SK-N-SH (cell line): ENCODE data around the gene ADAM11. TPM values are rescaled to one million over a fixed set of nuclear protein-coding genes. Genes with fewer than 3 reads are reported as not detected.
"Not testable (repeated sequence)": the region's sequence is repeated elsewhere in the genome, so short reads cannot be mapped to it uniquely, and the experiment has no call there.

Source experiments
- CTCF ChIA-PET: fragments of 300-600, 350-600 bp; formaldehyde crosslinking; extraction: SDS; loops from one replicate; lab custom pipeline; 2021; lab: Yijun Ruan, JAX
- POLR2A ChIA-PET: fragments of 350-600 bp; sonication (Branson Sonifier 250); formaldehyde crosslinking; extraction: SDS; loops from one replicate; lab custom pipeline; 2020; ENCODE audit warnings: antibody characterized with exemption, inconsistent platforms; lab: Yijun Ruan, JAX
- DNase-seq: peaks from one replicate; pipeline ENCODE4 v3.0.0; 2012
- H2AFZ ChIP-seq: fragments of 200-600 bp; sonication (generic); 2 replicates; pipeline ENCODE4 v1.8.1; 2016; ENCODE audit warnings: antibody characterized with exemption, mild to moderate bottlenecking, low read depth
- H3F3A ChIP-seq: fragments of 200-600 bp; sonication (generic); replicated peaks from 2 replicates; pipeline ENCODE3; 2016; ENCODE audit warnings: antibody characterized with exemption, mild to moderate bottlenecking; ENCODE audit not compliant: insufficient read depth
- H3K27ac ChIP-seq, 2 experiments: fragments of 200-500 bp in 1 of 2; fragments of 200-600 bp in 1 of 2; sonication (Bioruptor generic) in 1 of 2; sonication (generic), shearing (Covaris generic) in 1 of 2; 2 replicates each; pipeline versions ENCODE4 v1.5.1 to v1.6.1; 2014 to 2016; ENCODE audit warnings: low read depth in 2 of 2, inconsistent platforms in 1 of 2, low read length in 1 of 2, mild to moderate bottlenecking in 1 of 2, mixed read lengths in 1 of 2
- H3K27me3 ChIP-seq: fragments of 200-600 bp; sonication (generic), shearing (Covaris generic); 2 replicates; pipeline ENCODE4 v1.6.1; 2016; ENCODE audit warnings: mixed run types; ENCODE audit not compliant: insufficient read depth
- H3K36me3 ChIP-seq, 2 experiments: fragments of 200-500 bp in 1 of 2; fragments of 200-600 bp in 1 of 2; sonication (Bioruptor generic) in 1 of 2; sonication (generic) in 1 of 2; replicated peaks in 1 of 2; 2 replicates each; pipeline versions ENCODE3 to v1.5.1; 2014 to 2016; ENCODE audit warnings: low read length in 1 of 2, mild to moderate bottlenecking in 1 of 2; ENCODE audit not compliant: insufficient read depth in 2 of 2, control insufficient read depth in 1 of 2
- H3K4me1 ChIP-seq, 2 experiments: fragments of 200-500 bp in 1 of 2; fragments of 200-600 bp in 1 of 2; sonication (Bioruptor generic) in 1 of 2; sonication (generic), shearing (Covaris generic) in 1 of 2; 2 replicates each; pipeline versions ENCODE4 v1.5.1 to v1.6.1; 2014 to 2016; ENCODE audit warnings: low read depth in 1 of 2, low read length in 1 of 2, mixed run types in 1 of 2; ENCODE audit not compliant: insufficient read depth in 2 of 2, control insufficient read depth in 1 of 2
- H3K4me2 ChIP-seq: fragments of 200-600 bp; sonication (generic), shearing (Covaris generic); 2 replicates; pipeline ENCODE4 v1.6.1; 2017; ENCODE audit warnings: mixed run types
- H3K4me3 ChIP-seq, 2 experiments: fragments of 200-500 bp in 1 of 2; fragments of 200-600 bp in 1 of 2; sonication (Bioruptor generic) in 1 of 2; sonication (generic), shearing (Covaris generic) in 1 of 2; 2 replicates each; pipeline versions ENCODE4 v1.5.1 to v1.8.1; 2014 to 2016; ENCODE audit warnings: low read depth in 2 of 2, inconsistent platforms in 1 of 2, low read length in 1 of 2, mild to moderate bottlenecking in 1 of 2, mixed read lengths in 1 of 2, moderate library complexity in 1 of 2
- H3K79me2 ChIP-seq: fragments of 200-600 bp; sonication (generic); 2 replicates; pipeline ENCODE4 v1.8.1; 2017; ENCODE audit warnings: mild to moderate bottlenecking; ENCODE audit not compliant: insufficient read depth
- H3K9ac ChIP-seq: fragments of 200-600 bp; sonication (generic); 2 replicates; pipeline ENCODE4 v1.6.1; 2017; ENCODE audit warnings: mixed run types
- H3K9me2 ChIP-seq: fragments of 200-600 bp; sonication (generic); 2 replicates; pipeline ENCODE4 v1.6.1; 2017; ENCODE audit warnings: mixed run types
- H3K9me3 ChIP-seq: fragments of 200-600 bp; sonication (generic); 2 replicates; pipeline ENCODE4 v1.6.1; 2017; ENCODE audit warnings: mixed run types, mild to moderate bottlenecking, moderate library complexity
- H4K20me1 ChIP-seq: fragments of 200-600 bp; sonication (generic); 2 replicates; pipeline ENCODE4 v1.6.1; 2017; ENCODE audit warnings: mild to moderate bottlenecking, mixed run types; ENCODE audit not compliant: insufficient read depth
- ELF1 ChIP-seq: IDR thresholded peaks from 2 replicates; pipeline ENCODE4 v1.4.0; 2012
- EZH2phosphoT487 ChIP-seq: fragments of 200-600 bp; sonication (generic); IDR thresholded peaks from 2 replicates; pipeline ENCODE4 v1.6.1; 2017; ENCODE audit warnings: low read depth, mixed run types, mild to moderate bottlenecking, antibody characterized with exemption, moderate library complexity, borderline replicate concordance
- FOSL2 ChIP-seq: IDR thresholded peaks from 2 replicates; pipeline ENCODE4 v1.4.0; 2012; ENCODE audit warnings: low read depth, mild to moderate bottlenecking, moderate library complexity, borderline replicate concordance
- FOXJ3 ChIP-seq: sonication (generic); formaldehyde crosslinking; IDR thresholded peaks from 2 replicates; pipeline ENCODE4 v1.5.1; 2020; ENCODE audit warnings: mild to moderate bottlenecking, missing genetic modification reagents
- FOXM1 ChIP-seq: IDR thresholded peaks from 2 replicates; pipeline ENCODE4 v1.4.0; 2012; ENCODE audit warnings: low read depth, mild to moderate bottlenecking
- MAX ChIP-seq: IDR thresholded peaks from 2 replicates; pipeline ENCODE4 v1.4.0; 2012; ENCODE audit warnings: low read depth
- MEF2A ChIP-seq: IDR thresholded peaks from 2 replicates; pipeline ENCODE4 v1.4.0; 2012; ENCODE audit warnings: low read depth, borderline replicate concordance
- PBX3 ChIP-seq: IDR thresholded peaks from 2 replicates; pipeline ENCODE4; 2012
- POLR2AphosphoS5 ChIP-seq: IDR thresholded peaks from 2 replicates; pipeline ENCODE4 v1.6.1; 2012; ENCODE audit warnings: low read depth, low read length
- RFX5 ChIP-seq: IDR thresholded peaks from 2 replicates; pipeline ENCODE4 v1.6.1; 2012; ENCODE audit warnings: mild to moderate bottlenecking, improper control_type of control experiment, low read length
- RXRA ChIP-seq: IDR thresholded peaks from 2 replicates; pipeline ENCODE4 v1.4.0; 2012; ENCODE audit warnings: low read depth, mild to moderate bottlenecking, borderline replicate concordance
- SIN3A ChIP-seq: IDR thresholded peaks from 2 replicates; pipeline ENCODE4 v1.6.1; 2012; ENCODE audit warnings: low read depth, mild to moderate bottlenecking, low read length, moderate library complexity, borderline replicate concordance
- SMC3 ChIP-seq: IDR thresholded peaks from 2 replicates; pipeline ENCODE4 v1.6.1; 2012; ENCODE audit warnings: low read depth, low read length, improper control_type of control experiment
- TCF12 ChIP-seq: IDR thresholded peaks from 2 replicates; pipeline ENCODE4 v1.4.0; 2012
- USF1 ChIP-seq: IDR thresholded peaks from 2 replicates; pipeline ENCODE4 v1.4.0; 2012; ENCODE audit warnings: low read depth, borderline replicate concordance
- ZBTB33 ChIP-seq: IDR thresholded peaks from 2 replicates; pipeline ENCODE4 v1.4.0; 2012; ENCODE audit warnings: low read depth, borderline replicate concordance
- WGBS: methylation state at CpG from one replicate; pipeline ENCODE4 v1.1.6; 2017; ENCODE audit warnings: low lambda C conversion rate; 5-methylcytosine and 5-hydroxymethylcytosine counted together
- polyA plus RNA-seq, 3 experiments: library from polyadenylated mRNA; depleted of rRNA; stranded (reverse); fragments of >200 nt; gene quantifications; 2 replicates each; pipeline ENCODE4 v1.2.3, GENCODE V29; 2012

Gene ADAM11
- polyA plus RNA-seq, 1 of the 3 experiments (the other 2 are of a cell fraction), result 2.5 TPM

GRCh38 chr17:44820631-44821212, 61.9 kb downstream of the ADAM11 start (continued):
- TF ChIP-seq ZBTB33 (no peak), RXRA (peak; percentile 36; the same call in 1 of the 2 replicates), ELF1 (no peak), SMC3 (no peak), FOXM1 (peak; percentile 70; the same call in 1 of the 2 replicates), SIN3A (no peak), RFX5 (no peak), TCF12 (peak; percentile 91), FOSL2 (peak; percentile 99), EZH2phosphoT487 (no peak), USF1 (no peak)
- TF ChIP-seq, all 33 proteins: peak for 11

GRCh38 chr17:44825236-44825635, 66.4 kb downstream of the ADAM11 start:
- DNase-seq, H3K9me3 ChIP-seq, H3K9me2 ChIP-seq, H3K27me3 ChIP-seq, H3K4me1 ChIP-seq, H3K4me2 ChIP-seq, H2AFZ ChIP-seq, H3K9ac ChIP-seq, POLR2A ChIA-PET, H3K36me3 ChIP-seq, H3K4me3 ChIP-seq: not testable (repeated sequence)
- Histone ChIP-seq H4K20me1 (peaks cover 14% of the 10 kb centered on the region), H3K27ac (peak overlapping the region in 1 of 2 experiments; percentile 14; a peak in 1 of 4 replicates), H3F3A (peaks cover 41% of the 10 kb centered on the region), H3K79me2 (peaks cover 90% of the 10 kb centered on the region)
- over 99% methylated on average over 9 of the region's 9 CpGs for WGBS
- CTCF ChIA-PET, result interaction anchor here (1.6 to 3.1 kb wide), 2 partner anchors 46 to 51 kb away, joined by 6 to 17 read pairs; no protein-coding TSS in a partner anchor

GRCh38 chr17:44826123-44826790, 67.5 kb downstream of the ADAM11 start:
- 89% methylated on average over 15 of the region's 15 CpGs for WGBS
- H3K9me2 ChIP-seq, result no peaks in the 10 kb centered on the region
- CTCF ChIA-PET, result interaction anchor here (0.8 to 3.1 kb wide), 3 partner anchors 11 to 52 kb away, joined by 3 to 17 read pairs (median 6); no protein-coding TSS in a partner anchor
- TF ChIP-seq MEF2A (no peak), SMC3 (no peak), RXRA (no peak), POLR2AphosphoS5 (no peak), FOSL2 (no peak), FOXJ3 (CRISPR knock-in tag) (no peak), PBX3 (no peak), MAX (no peak)
- TF ChIP-seq, all 33 proteins: peak for 0
- Histone ChIP-seq H3K9me3 (no peaks in the 10 kb centered on the region), H3K4me1 (peaks cover 2 to 10% of the 10 kb centered on the region in 2 experiments), H2AFZ (no peak overlapping the region), H3K36me3 (peaks cover 0 to 9% of the 10 kb centered on the region in 2 experiments), H3K9ac (no peak overlapping the region), H4K20me1 (peaks cover 14% of the 10 kb centered on the region), H3K4me3 (no peak overlapping the region), H3K27ac (peak overlapping the region in 1 of 2 experiments; percentile 14; a peak in 1 of 4 replicates), H3K4me2 (no peak overlapping the region), H3K27me3 (no peaks in the 10 kb centered on the region), H3F3A (peaks cover 39% of the 10 kb centered on the region), H3K79me2 (peaks cover 85% of the 10 kb centered on the region)
- POLR2A ChIA-PET, result no interaction called here
- no peak for DNase-seq
